GM12892 (cell line): ENCODE data around the gene ITIH4.
A peak's percentile ranks its signal among the peaks of the same experiment; 100 is the strongest.

Source experiments
- DNase-seq: peaks from one replicate; pipeline ENCODE4 v3.0.0; 2011; ENCODE audit not compliant: insufficient read length
- FAIRE-seq: peaks from 2 replicates; lab custom pipeline; 2011; peaks lifted over from hg19 to GRCh38; lab: Jason Lieb, UNC
- POLR2A ChIP-seq: IDR thresholded peaks from 2 replicates; pipeline ENCODE4 v1.6.1; 2011; ENCODE audit warnings: low read depth, low read length, control low read depth
- POLR2AphosphoS5 ChIP-seq: IDR thresholded peaks from 2 replicates; pipeline ENCODE4 v1.6.1; 2011; ENCODE audit warnings: low read depth, low read length, control low read depth
- TAF1 ChIP-seq: IDR thresholded peaks from 2 replicates; pipeline ENCODE4 v1.6.1; 2011; ENCODE audit warnings: low read depth, mild to moderate bottlenecking, control low read depth, low read length, borderline replicate concordance

The ITIH4 gene

DNA sequence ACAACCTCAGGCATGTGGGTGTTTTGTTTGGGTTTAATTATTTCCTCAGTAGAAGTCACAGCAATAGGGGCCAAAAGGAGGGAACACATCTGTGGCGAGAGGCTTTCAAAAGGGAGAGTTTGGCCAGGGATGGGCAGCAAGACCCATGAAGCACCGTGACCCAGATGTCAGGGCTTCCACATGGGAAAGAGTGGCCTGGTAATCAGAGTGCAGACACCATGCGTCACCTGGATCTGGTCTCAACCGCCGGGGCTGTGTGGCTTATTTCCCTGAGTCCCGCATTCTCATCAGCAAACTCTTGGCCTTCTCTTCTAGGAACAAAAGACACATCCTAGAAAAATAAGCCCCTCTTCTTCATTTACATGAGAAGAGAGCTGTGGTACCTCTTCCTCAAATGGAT is 16.8 kb upstream of the ITIH4 start:
- DNase-seq = no peak
- TF ChIP-seq TAF1 (no peak), POLR2AphosphoS5 (no peak), POLR2A (no peak)
- FAIRE-seq = no peak

DNA sequence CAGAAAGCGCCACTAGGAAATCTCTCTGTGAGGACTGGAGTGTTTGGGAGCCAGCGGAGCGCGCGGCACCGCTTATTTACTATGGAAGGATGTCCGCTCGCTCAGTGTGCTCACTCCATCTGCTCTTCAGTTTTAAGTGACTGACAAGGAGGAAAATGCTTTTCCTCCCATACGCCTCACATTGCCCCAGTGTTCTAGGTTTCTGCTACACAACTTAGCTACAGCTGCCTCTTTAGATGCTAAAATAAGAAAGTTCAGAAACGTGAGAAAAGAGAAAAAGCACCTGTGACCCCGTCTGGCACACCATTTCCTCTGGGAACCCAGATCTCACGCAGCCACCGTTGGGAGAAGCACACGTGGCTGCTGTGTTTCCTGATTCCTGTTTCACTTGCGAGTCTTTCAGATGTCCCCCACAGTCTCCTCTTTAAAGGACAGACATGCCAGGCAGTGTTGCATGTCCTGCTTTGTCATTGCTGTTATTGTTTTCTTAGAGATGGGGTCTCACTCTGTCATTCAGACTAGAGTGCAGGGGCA is 16.0 kb upstream of the ITIH4 start:
- TF ChIP-seq POLR2AphosphoS5 (no peak), TAF1 (no peak), POLR2A (no peak)
- no peak for DNase-seq
- FAIRE-seq = peak; percentile 70

DNA sequence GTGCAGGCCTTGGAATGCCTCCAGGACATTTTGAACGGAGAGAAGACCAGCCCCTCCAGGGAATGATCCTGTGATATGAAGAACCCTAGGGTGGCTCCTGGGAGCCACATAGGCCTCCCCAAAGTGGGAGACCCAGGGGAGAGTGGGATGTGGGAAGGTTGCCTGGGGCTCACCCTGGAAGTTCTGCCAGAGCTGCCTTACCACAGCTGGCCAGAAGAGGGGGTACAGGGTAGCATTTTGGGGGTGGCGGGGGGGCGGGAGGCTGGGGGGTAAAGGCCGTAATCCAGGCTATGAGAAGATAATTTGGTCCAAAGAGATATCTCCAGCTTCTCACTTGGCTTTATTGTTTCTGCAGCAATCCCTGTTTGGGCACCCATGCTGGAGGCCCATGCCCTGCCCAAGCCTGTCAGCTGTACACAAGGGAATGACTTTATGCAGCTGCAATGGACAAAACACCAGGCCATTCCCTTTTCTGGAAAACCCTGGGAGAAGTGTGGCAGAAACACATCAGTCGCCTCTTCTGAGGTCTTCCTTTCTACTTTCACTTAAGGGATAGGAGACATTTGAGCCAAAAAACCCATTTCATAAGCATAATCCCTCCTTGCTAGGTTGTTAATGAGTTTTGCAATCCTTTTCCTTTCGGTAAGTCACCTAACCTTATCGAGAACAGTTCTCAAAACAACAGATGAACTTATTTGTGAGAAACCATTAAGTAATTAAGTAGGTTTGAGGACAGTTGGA is 15.4 kb upstream of the ITIH4 start:
- no peak for FAIRE-seq
- TF ChIP-seq POLR2AphosphoS5 (no peak), TAF1 (no peak), POLR2A (no peak)
- DNase-seq = peak; percentile 48

DNA sequence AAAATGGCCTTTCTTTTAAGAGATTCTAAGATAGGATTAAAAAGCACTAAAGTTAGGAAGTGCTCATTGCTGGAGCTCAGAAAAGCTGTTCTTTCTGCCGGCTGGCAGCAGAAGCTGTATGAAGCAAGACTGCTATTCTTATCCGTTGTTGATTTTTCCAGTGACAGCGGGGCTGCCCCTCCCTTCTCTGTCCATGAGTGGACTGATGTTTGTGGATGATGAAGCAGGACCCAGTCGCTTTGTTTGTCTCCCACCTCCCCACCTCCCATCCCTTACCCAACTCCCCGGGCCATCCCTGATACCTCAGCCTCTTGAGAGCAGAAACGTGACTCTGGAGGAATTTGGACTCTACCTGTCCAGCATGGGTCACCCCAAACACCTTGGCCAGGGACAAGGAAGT is 14.7 kb upstream of the ITIH4 start:
- TF ChIP-seq POLR2A (no peak), POLR2AphosphoS5 (no peak), TAF1 (no peak)
- DNase-seq (no peak), FAIRE-seq (no peak)

DNA sequence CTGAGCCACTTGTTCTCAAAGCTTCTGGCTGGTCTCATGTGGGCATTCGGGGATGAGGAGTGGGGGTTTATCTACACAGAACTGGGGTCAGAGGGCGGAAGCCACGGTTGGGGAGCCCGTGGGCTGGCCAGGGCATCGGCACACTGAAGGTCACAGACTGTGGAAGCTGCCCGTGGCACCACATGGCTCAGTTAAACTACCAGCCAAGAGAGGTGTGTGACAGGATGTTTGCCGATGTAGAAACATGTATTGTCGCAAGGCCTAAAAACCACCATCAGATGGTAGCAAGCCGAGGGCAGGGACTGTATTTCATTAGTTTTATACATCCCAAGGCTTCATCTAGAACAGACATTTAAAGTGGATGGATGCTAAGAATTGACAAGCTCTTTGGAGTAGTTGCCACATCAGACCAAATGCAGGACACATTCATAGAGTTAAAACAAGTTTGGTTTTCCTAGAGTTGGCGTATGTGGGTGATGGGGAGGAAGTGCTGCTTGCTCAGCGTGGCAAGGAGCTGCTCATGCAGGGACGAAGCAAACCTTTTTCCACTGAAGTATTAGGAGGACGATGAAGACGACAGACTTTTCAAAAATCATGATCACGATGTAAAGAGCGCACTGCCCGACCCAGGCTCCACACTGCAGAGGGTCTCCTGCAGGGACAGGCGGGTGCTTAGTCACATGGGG is 14.0 kb upstream of the ITIH4 start:
- DNase-seq (no peak), FAIRE-seq (no peak)
- TF ChIP-seq TAF1 (no peak), POLR2A (no peak), POLR2AphosphoS5 (no peak)

DNA sequence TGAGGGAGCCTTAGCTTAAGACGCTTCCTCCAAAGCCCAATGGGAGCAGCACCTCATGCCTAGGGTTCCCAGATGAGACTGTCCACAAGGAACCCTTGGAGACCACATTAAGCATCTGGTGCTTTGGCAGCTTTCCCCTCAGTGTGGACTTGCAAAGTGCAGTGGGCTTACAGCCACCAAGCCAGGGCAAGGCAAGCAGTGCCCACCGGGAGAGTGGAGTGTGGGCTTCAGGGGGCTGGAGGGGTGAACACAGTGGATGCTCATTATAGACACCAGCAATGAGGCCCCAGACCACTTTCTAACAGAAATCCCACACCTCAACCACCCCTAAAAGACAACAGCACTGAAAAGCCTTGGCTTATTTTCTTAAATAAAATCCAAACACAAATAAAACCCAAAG is 13.4 kb upstream of the ITIH4 start:
- no peak for DNase-seq
- no peak for FAIRE-seq
- TF ChIP-seq POLR2AphosphoS5 (no peak), POLR2A (no peak), TAF1 (no peak)

DNA sequence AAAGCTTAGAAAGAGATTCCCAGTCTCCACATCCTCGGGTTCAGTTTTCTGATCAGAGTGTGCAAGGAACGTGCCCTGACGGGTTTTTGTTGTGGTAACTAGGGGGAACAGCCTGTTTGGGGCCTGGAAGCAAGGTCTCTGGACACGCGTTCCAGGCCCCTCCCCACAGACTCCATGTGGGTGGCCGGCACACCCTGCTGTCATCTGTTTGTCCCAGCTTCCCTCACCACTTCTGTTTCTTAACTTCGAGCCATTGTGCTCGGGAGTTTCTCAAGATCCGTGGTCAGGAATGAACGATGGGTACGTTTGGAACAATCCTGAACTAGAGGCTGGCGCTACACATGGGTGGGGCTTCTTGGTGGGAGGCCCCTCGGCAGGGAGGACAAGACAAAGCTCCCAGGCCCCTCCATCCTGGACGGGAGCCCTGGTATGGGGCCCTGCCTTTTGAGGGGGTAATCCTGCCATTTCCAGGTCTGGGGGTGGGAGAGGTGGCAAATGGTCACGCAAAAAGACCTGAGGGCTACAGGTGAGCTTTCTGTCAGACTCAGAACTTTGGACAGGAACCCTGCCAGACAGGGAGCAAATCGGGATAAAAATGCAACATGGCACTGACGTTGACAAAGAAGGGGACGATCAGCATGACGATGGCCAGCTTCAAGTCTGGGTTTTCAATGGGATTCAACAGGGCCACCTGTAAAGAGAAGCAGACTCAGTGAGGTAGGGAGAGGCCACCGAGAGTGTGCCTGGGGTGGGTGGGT is 12.8 kb upstream of the ITIH4 start:
- FAIRE-seq = no peak
- no peak for DNase-seq
- TF ChIP-seq POLR2AphosphoS5 = no peak
- TF ChIP-seq TAF1 = no peak
- TF ChIP-seq POLR2A = no peak

DNA sequence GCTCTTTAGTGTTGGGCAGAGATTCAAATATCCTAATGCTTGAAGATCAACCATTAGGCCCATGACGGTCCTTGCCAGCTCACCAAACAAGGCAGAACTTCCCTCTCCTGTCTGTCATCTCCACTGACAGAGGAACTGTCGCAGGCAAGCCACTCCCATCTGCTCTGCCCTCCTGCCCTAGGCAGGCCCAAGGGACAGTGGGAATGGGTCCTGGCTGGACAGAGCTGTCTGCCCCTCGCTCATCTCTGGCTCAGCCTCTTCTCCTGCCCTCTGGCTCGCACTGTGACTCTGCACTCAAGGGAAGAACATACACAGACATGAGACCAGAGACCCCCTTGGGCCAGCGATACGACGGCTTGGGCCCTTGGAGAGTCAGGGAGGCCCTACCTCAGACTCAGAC is 12.0 kb upstream of the ITIH4 start:
- DNase-seq (no peak), FAIRE-seq (no peak)
- no peak for TF ChIP-seq POLR2AphosphoS5
- TF ChIP-seq POLR2A = no peak
- TF ChIP-seq TAF1 = no peak

DNA sequence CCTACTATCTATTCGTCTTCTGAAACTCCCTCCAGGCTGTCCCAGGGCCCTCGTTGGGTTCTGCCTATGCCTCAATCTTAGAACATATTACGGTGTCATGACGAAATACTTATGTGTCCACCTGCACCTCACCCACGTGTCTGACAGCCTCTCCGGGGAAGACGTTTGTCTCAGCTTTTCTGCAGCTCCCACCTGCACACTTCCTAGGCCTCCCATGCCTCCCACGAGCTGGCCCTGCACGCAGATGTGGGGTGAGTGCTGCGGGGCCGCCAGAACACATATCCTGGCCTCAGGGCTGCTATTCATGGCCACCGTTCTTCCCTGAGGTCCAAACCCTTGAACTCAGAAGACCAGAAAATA is 11.5 kb upstream of the ITIH4 start:
- no peak for FAIRE-seq
- DNase-seq = no peak
- TF ChIP-seq POLR2AphosphoS5 (no peak), TAF1 (no peak), POLR2A (no peak)

DNA sequence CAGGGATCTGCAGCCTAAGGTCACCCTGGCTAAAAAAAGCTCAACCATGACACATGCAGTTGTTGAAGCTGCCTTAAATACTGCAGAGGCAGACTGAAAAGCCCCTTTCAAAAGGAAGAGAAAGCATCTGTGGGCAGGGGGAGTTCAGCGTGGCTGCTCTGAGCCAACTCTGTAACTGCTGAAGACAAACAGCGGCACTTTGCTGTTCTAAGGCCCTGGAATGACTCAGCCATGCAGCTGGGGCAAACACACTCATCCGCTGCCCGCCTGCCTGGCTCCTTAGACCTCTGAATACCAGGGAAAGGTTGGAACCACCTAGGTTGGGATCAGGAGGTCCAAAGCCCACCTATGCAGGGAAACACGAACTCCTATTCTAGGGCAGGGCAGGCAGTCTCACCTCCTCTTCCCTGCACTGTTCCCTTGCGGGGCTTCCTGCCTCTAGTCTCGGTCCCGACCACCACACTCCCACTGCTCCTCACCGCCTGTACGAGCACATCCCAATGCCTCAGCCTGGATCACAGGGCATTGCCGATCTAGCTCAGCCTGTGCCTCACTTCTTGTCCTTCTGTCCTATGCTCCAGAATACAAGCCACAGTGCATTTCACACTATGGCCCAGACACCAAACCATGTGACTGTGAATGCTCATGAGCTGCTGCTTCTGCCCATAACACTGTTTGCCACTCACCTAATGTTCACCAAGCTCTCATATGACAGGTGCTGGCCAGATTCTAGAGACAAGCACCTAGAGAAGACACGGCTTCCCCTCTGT is 10.9 kb upstream of the ITIH4 start:
- no peak for FAIRE-seq
- TF ChIP-seq POLR2A (no peak), POLR2AphosphoS5 (no peak), TAF1 (no peak)
- DNase-seq = no peak

DNA sequence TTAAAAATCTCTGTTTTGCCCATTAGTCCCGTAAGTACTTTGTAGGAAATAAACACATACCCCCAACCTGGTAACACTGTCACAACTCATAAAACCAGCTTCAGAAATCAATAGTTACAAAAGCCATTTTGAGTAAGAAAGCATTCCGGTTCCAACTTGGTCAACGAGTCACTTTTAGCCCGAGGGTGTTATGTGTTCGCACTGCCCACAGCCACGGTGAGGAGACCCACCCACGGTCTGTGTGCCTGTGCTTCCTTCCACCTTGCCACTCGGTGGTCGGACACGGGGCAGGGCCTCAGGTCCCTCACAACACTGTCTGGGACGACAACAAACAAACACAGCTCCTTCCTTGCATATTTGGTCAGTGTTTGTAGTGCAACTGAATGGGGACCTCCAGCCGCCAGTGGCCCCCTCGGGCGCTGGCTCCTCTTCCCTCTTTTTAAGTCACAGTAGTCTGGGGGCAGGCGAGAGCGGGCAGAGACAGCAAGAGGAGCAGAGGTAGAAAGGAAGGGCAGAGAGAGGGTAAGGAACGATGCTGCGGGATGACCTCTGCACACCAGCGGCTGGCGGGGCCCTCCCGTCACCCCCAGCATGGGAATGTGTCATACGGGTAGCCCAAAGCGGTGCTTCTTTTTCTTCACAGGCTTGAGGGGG is 9.5 kb upstream of the ITIH4 start:
- DNase-seq = no peak
- TF ChIP-seq POLR2AphosphoS5 (no peak), POLR2A (no peak), TAF1 (no peak)
- FAIRE-seq = no peak
